HepG2 (cell line): ENCODE results near the gene CDC6. TPM values are rescaled to one million over a fixed set of nuclear protein-coding genes. Genes with fewer than 3 reads are reported as not detected.

Source experiments
- ATAC-seq: fragments of 200-7000 bp; cut with Tn5 transposase; 3 replicates; pipeline ENCODE4 v1.9.1; 2020; ENCODE audit warnings: mild to moderate bottlenecking, moderate library complexity
- BruUV-seq: library from RNA; stranded (reverse); fragments of 400-500 nt; replicated peaks from 2 replicates; lab custom pipeline; 2021; lab: Mats Ljungman, UMichigan
- CTCF ChIA-PET: fragments of 300-600 bp; formaldehyde crosslinking; extraction: SDS; loops from one replicate; lab custom pipeline; 2021; ENCODE audit warnings: low total read pairs, inconsistent platforms, low intra/inter-chr PET ratio; lab: Yijun Ruan, JAX
- POLR2A ChIA-PET: fragments of 350-600 bp; sonication (Branson Sonifier 250); formaldehyde crosslinking; loops from one replicate; lab custom pipeline; 2020; ENCODE audit warnings: antibody characterized with exemption, inconsistent platforms; lab: Yijun Ruan, JAX
- DNase-seq: peaks from one replicate; pipeline ENCODE4 v3.0.0-alpha.2; 2015; ENCODE audit warnings: low spot score
- FAIRE-seq: peaks from 3 replicates; lab custom pipeline; 2011; peaks lifted over from hg19 to GRCh38; lab: Jason Lieb, UNC
- H2AFZ ChIP-seq: one replicate; pipeline ENCODE4 v1.6.1; 2011; ENCODE audit warnings: low read length, inconsistent platforms
- H3K27ac ChIP-seq: fragments of 300-600 bp; 3 replicates; pipeline ENCODE4 v1.8.0; 2011; ENCODE audit warnings: mixed run types, mild to moderate bottlenecking, mixed read lengths, low read length, inconsistent platforms; ENCODE audit not compliant: insufficient read depth; ENCODE audit errors: extremely low read length
- H3K27me3 ChIP-seq, 2 experiments: fragments of 200-600 bp in 1 of 2; 2 replicates in 1 of 2; 3 replicates in 1 of 2; pipeline versions ENCODE4 v1.6.0 to v1.8.0; 2011; ENCODE audit warnings: low read length in 2 of 2, mild to moderate bottlenecking in 2 of 2, moderate library complexity in 2 of 2, inconsistent platforms in 1 of 2; ENCODE audit not compliant: insufficient read depth in 2 of 2, control insufficient read depth in 1 of 2
- H3K36me3 ChIP-seq, 2 experiments: fragments of 200-600 bp in 1 of 2; replicated peaks in 1 of 2; 2 replicates in 1 of 2; 3 replicates in 1 of 2; pipeline versions ENCODE4 v1.5.1 to v1.8.0; 2011; ENCODE audit warnings: low read length in 2 of 2, inconsistent platforms in 1 of 2; ENCODE audit not compliant: insufficient read depth in 2 of 2, control insufficient read depth in 1 of 2
- H3K4me1 ChIP-seq: 2 replicates; pipeline ENCODE4 v1.5.1; 2012; ENCODE audit warnings: low read length, inconsistent platforms; ENCODE audit not compliant: insufficient read depth
- H3K4me2 ChIP-seq: 2 replicates; pipeline ENCODE4 v1.6.0; 2011; ENCODE audit warnings: low read depth, low read length, inconsistent platforms
- H3K4me3 ChIP-seq, 3 experiments: fragments of 200-600 bp in 1 of 3; sonication (generic), shearing (Covaris generic) in 1 of 3; replicated peaks in 1 of 3; 2 replicates each; pipeline ENCODE4 v1.5.1; 2011 to 2016; ENCODE audit warnings: low read length in 3 of 3, inconsistent platforms in 2 of 3, low read depth in 2 of 3, mild to moderate bottlenecking in 2 of 3, control low read depth in 1 of 3, mixed read lengths in 1 of 3; ENCODE audit not compliant: insufficient read depth in 1 of 3
- H3K79me2 ChIP-seq: one replicate; pipeline ENCODE4 v1.6.1; 2011; ENCODE audit warnings: low read length, inconsistent platforms; ENCODE audit not compliant: insufficient read depth
- H3K9ac ChIP-seq: 2 replicates; pipeline ENCODE4 v1.6.0; 2011; ENCODE audit warnings: mild to moderate bottlenecking, low read depth, low read length, inconsistent platforms; ENCODE audit not compliant: insufficient read depth
- H3K9me3 ChIP-seq: 2 replicates; pipeline ENCODE4 v1.5.1; 2012; ENCODE audit warnings: mild to moderate bottlenecking, low read length
- H4K20me1 ChIP-seq: 2 replicates; pipeline ENCODE4 v1.6.0; 2011; ENCODE audit warnings: inconsistent platforms, mild to moderate bottlenecking, low read length, moderate library complexity; ENCODE audit not compliant: insufficient read depth
- AGO1 ChIP-seq: fragments of 200-400 bp; formaldehyde crosslinking; IDR thresholded peaks from 2 replicates; pipeline ENCODE4 v1.6.1; 2017; ENCODE audit warnings: mild to moderate bottlenecking, low read depth, low read length, moderate library complexity; ENCODE audit not compliant: poor library complexity, severe bottlenecking
- CSRNP1 ChIP-seq: sonication (generic); formaldehyde crosslinking; IDR thresholded peaks from 2 replicates; pipeline ENCODE4 v1.8.1; 2023; ENCODE audit warnings: mild to moderate bottlenecking, missing genetic modification reagents
- GABPA ChIP-seq, 2 experiments: IDR thresholded peaks; 2 replicates each; pipeline ENCODE4 v1.6.1; 2011 to 2016; ENCODE audit warnings: low read depth in 2 of 2, low read length in 1 of 2, missing biosample characterization in 1 of 2, missing genetic modification characterization in 1 of 2
- GTF3A ChIP-seq: sonication (generic); formaldehyde crosslinking; conservative IDR thresholded peaks from 2 replicates; pipeline ENCODE4 v1.4.0; 2020; ENCODE audit warnings: mild to moderate bottlenecking, missing genetic modification reagents
- MAZ ChIP-seq, 2 experiments: sonication (generic) in 1 of 2; formaldehyde crosslinking in 1 of 2; IDR thresholded peaks; 2 replicates each; pipeline versions ENCODE4 v1.5.0 to v1.6.1; 2012 to 2020; ENCODE audit warnings: low read depth in 2 of 2, mild to moderate bottlenecking in 2 of 2, borderline replicate concordance in 1 of 2, improper control_type of control experiment in 1 of 2, low read length in 1 of 2, missing genetic modification reagents in 1 of 2, moderate library complexity in 1 of 2
- ZNF224 ChIP-seq: sonication (generic); formaldehyde crosslinking; IDR thresholded peaks from 2 replicates; pipeline ENCODE4 v1.5.0; 2020; ENCODE audit warnings: mild to moderate bottlenecking, missing genetic modification reagents
- ZNF33A ChIP-seq: sonication (generic); formaldehyde crosslinking; IDR thresholded peaks from 2 replicates; pipeline ENCODE4 v1.5.1; 2020; ENCODE audit warnings: missing genetic modification reagents, mild to moderate bottlenecking, moderate library complexity, borderline replicate concordance
- ZNF44 ChIP-seq: sonication (generic); formaldehyde crosslinking; IDR thresholded peaks from 2 replicates; pipeline ENCODE4 v1.5.1; 2020; ENCODE audit warnings: mild to moderate bottlenecking, missing genetic modification reagents
- ZNF589 ChIP-seq: sonication (generic); formaldehyde crosslinking; conservative IDR thresholded peaks from 2 replicates; pipeline ENCODE4 v1.8.0; 2022; ENCODE audit warnings: mild to moderate bottlenecking, moderate library complexity, missing genetic modification reagents
- ZNF7 ChIP-seq: IDR thresholded peaks from 2 replicates; pipeline ENCODE4 v1.6.1; 2016; ENCODE audit warnings: missing biosample characterization, missing genetic modification reagents
- WGBS: methylation state at CpG from one replicate; pipeline ENCODE4 v1.1.6; 2017; ENCODE audit warnings: low lambda C conversion rate; 5-methylcytosine and 5-hydroxymethylcytosine counted together
- in situ Hi-C: cut with HindIII; loops from 2 replicates; pipeline ENCODE4 v1.10.0; 2017; ENCODE audit warnings: low pct_unique_long_range_greater_than_20kb; ENCODE audit not compliant: extremely low pct_ligation_motif_present
- intact Hi-C: fragments of 100-400 bp; cut with micrococcal nuclease; formaldehyde crosslinking; loops from one replicate; pipeline ENCODE4 v1.10.0; 2022; ENCODE audit not compliant: unreplicated experiment
- polyA plus RNA-seq, 8 experiments: library from polyadenylated mRNA; depleted of rRNA in 3 of 8; stranded (reverse) in 7 of 8; unstranded in 1 of 8; fragments of >200 nt; fragmentation: Illumina TruSeq in 4 of 8; extraction: Trizol in 4 of 8; gene quantifications; 2 replicates each; pipeline versions ENCODE4 v1.2.1 to v1.2.3, GENCODE V29; 2011 to 2016; ENCODE audit warnings: low read depth in 4 of 8, missing spikeins in 1 of 8, mixed read lengths in 1 of 8; ENCODE audit not compliant: insufficient read depth in 1 of 8
- total RNA-seq, 5 experiments: library from RNA; depleted of rRNA; stranded (reverse); fragments of >200 nt; fragmentation: Illumina TruSeq; extraction: Trizol; gene quantifications; 2 replicates each; pipeline ENCODE4 v1.2.3, GENCODE V29; 2016; ENCODE audit warnings: low read depth in 1 of 5

Gene CDC6
- total and polyA plus RNA-seq, 2 of the 13 experiments (the other 11 are each of a cell fraction or from before 2014, with no cell fraction given), result 17.4 to 114 TPM

- Histone ChIP-seq H3K9ac (no peak overlapping the region), H3K79me2 (peaks cover 34% of the 10 kb centered on the region), H3K4me1 (peaks cover 86% of the 10 kb centered on the region), H3K9me3 (no peaks in the 10 kb centered on the region), H3K4me2 (no peak overlapping the region), H4K20me1 (peaks cover 25% of the 10 kb centered on the region; the same call in 1 of the 2 replicates), H2AFZ (no peak overlapping the region), H3K4me3 (no peak overlapping the region), H3K36me3 (no peaks in the 10 kb centered on the region), H3K27ac (no peak overlapping the region), H3K27me3 (no peaks in the 10 kb centered on the region; a peak in 1 of 5 replicates)
- intact Hi-C loops, result no loop called here
- WGBS, result 94% methylated on average over 3 of the region's 4 CpGs
- FAIRE-seq (no peak), ATAC-seq (no peak), DNase-seq (no peak)
- POLR2A ChIA-PET, result interaction anchor here (0.9 to 1.1 kb wide), 2 partner anchors 11 to 20 kb away, joined by 4 read pairs; no protein-coding TSS in a partner anchor
- BruUV-seq, result no TSS peak
- CTCF ChIA-PET, result no interaction called here
- TF ChIP-seq ZNF44 (no peak), ZNF33A (CRISPR knock-in tag) (no peak), ZNF224 (no peak), MAZ (IDR thresholded peaks at IDR 0.05; ENCODE audit: borderline replicate concordance, low read depth, low read length) (no peak), MAZ (CRISPR knock-in tag; IDR thresholded peaks at IDR 0.05; ENCODE audit: low read depth) (no peak), ZNF589 (no peak), GTF3A (CRISPR knock-in tag) (no peak), AGO1 (no peak), ZNF7 (no peak)
- in situ Hi-C loops, result no loop called here
These were observed 33.8 kb downstream of the CDC6 start for GRCh38 chr17:40321524-40321929.

- Histone ChIP-seq H3K27ac (no peak overlapping the region), H3K9ac (peak overlapping the region; percentile 28; the same call in 1 of the 2 replicates), H3K4me3 (no peak overlapping the region), H3K4me1 (peaks cover 87% of the 10 kb centered on the region), H3K27me3 (no peaks in the 10 kb centered on the region; a peak in 1 of 5 replicates), H2AFZ (no peak overlapping the region), H3K4me2 (peak overlapping the region; percentile 46), H3K9me3 (no peaks in the 10 kb centered on the region), H4K20me1 (peaks cover 30% of the 10 kb centered on the region), H3K79me2 (peaks cover 34% of the 10 kb centered on the region), H3K36me3 (no peaks in the 10 kb centered on the region)
- intact Hi-C loops (no loop called here), in situ Hi-C loops (no loop called here)
- ChIA-PET POLR2A (interaction anchor here (0.8 kb wide), 1 partner anchor 11 kb away, joined by 3 read pairs; no protein-coding TSS in a partner anchor), CTCF (no interaction called here)
- no peak for DNase-seq
- WGBS, result 85% methylated on average over 4 of the region's 4 CpGs
- FAIRE-seq, result no peak
- no peak for ATAC-seq
- no TSS peak for BruUV-seq
- TF ChIP-seq GABPA (IDR thresholded peaks at IDR 0.05; ENCODE audit: low read depth, low read length), result peak; percentile 26; the same call in 1 of the 2 replicates
- no peak for TF ChIP-seq GABPA (CRISPR knock-in tag; IDR thresholded peaks at IDR 0.05; ENCODE audit: low read depth)
- no peak for TF ChIP-seq CSRNP1 (CRISPR knock-in tag)
These were observed 34.3 kb downstream of the CDC6 start for GRCh38 chr17:40321961-40322357.
